ENCODE results near the gene KIF4A.

DNA sequence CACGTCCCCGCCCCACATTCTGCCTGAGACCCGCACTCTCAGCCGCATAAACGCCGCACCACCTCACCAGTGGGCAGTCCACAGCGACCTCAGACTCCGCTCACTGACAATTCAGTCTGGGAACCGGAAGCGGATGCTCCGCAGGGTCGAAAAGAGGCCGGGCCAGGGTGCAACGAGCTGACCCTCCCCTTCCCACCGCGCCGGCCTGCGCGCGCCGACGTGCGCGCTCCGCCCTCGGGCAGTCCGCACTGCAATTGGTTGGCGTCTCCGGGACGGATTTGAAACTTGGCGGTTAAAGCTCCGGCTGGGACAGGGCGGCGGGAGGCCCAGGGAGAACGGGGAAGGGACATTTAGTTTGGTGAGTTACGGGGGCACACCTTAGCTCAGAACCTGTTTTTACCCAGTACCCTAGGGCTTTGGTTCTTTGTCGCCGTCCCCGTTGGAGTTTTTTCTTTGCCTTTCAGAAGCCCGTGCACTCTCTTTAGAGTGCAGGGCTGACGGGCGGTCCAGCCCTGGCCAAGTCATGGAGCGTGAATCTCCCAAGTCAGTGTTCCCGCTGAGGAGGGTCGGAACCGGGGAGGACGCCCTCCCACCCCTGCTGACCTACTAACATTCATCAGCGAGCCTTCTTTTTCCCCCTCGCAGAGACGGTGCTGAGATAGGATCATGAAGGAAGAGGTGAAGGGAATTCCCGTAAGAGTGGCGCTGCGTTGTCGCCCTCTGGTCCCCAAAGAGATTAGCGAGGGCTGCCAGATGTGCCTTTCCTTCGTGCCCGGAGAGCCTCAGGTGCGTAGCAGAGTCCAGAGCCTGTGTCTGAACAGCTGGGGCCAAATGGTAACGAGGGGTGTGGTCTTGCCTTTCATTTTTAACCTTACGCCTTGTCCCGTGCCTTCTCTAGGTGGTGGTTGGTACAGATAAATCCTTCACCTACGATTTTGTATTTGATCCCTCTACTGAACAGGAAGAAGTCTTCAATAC, at the start of gene KIF4A, which contains the start of gene PDZD11:
- TF ChIP-seq CTCF (IDR thresholded peaks at IDR 0.05) (no peak), POLR2A (IDR thresholded peaks at IDR 0.05) (peak in 2 of 3 donors; percentile 35 to 46)
